HepG2 (cell line): ENCODE measurements around the gene MMP17. TPM values are rescaled to one million over a fixed set of nuclear protein-coding genes. Genes with fewer than 3 reads are reported as not detected.

Source experiments
- ATF7-NPFF ChIP-seq: sonication (generic); formaldehyde crosslinking; IDR thresholded peaks from 2 replicates; pipeline ENCODE4 v1.8.1; 2023; ENCODE audit warnings: mild to moderate bottlenecking, low read depth, missing genetic modification reagents, moderate library complexity
- BRF2 ChIP-seq: sonication (generic); formaldehyde crosslinking; IDR thresholded peaks from 2 replicates; pipeline ENCODE4 v1.8.1; 2022; ENCODE audit warnings: mild to moderate bottlenecking, missing genetic modification reagents
- CEBPG ChIP-seq: IDR thresholded peaks from 2 replicates; pipeline ENCODE4 v1.6.1; 2016
- DDIT3 ChIP-seq: sonication (generic); formaldehyde crosslinking; IDR thresholded peaks from 2 replicates; pipeline ENCODE4 v1.4.0; 2020; ENCODE audit warnings: mild to moderate bottlenecking, missing genetic modification reagents
- GATAD2A ChIP-seq: IDR thresholded peaks from 2 replicates; pipeline ENCODE4 v1.6.1; 2016
- HOXA3 ChIP-seq: sonication (generic); formaldehyde crosslinking; IDR thresholded peaks from 2 replicates; pipeline ENCODE4 v1.5.0; 2020; ENCODE audit warnings: missing genetic modification reagents
- IRF2 ChIP-seq: IDR thresholded peaks from 2 replicates; pipeline ENCODE4 v1.6.1; 2018; ENCODE audit warnings: missing genetic modification reagents, missing compliant biosample characterization
- MAFG ChIP-seq: sonication (generic); formaldehyde crosslinking; IDR thresholded peaks from 2 replicates; pipeline ENCODE4 v1.5.1; 2020; ENCODE audit warnings: mild to moderate bottlenecking, missing genetic modification reagents
- MATR3 ChIP-seq: sonication (generic); formaldehyde crosslinking; IDR thresholded peaks from 2 replicates; pipeline ENCODE4 v1.4.0; 2020; ENCODE audit warnings: missing genetic modification reagents
- MZF1 ChIP-seq: sonication (generic); formaldehyde crosslinking; IDR thresholded peaks from 2 replicates; pipeline ENCODE4 v1.8.1; 2023; ENCODE audit warnings: mild to moderate bottlenecking, missing genetic modification reagents, borderline replicate concordance
- POLR2G ChIP-seq: fragments of 200-400 bp; formaldehyde crosslinking; IDR thresholded peaks from 2 replicates; pipeline ENCODE4 v1.6.1; 2018; ENCODE audit warnings: mild to moderate bottlenecking, low read depth, low read length, moderate library complexity
- RFX5 ChIP-seq: IDR thresholded peaks from 2 replicates; pipeline ENCODE4 v1.6.1; 2011; ENCODE audit warnings: low read depth, low read length, improper control_type of control experiment
- TEAD3 ChIP-seq: optimal IDR thresholded peaks from 2 replicates; pipeline ENCODE3; 2016; ENCODE audit warnings: borderline replicate concordance
- TRIM24 ChIP-seq: sonication (generic); formaldehyde crosslinking; IDR thresholded peaks from 2 replicates; pipeline ENCODE4 v1.8.0; 2022; ENCODE audit warnings: mild to moderate bottlenecking, missing genetic modification reagents
- ZBTB20 ChIP-seq: sonication (generic); formaldehyde crosslinking; IDR thresholded peaks from 2 replicates; pipeline ENCODE4 v1.8.1; 2023; ENCODE audit warnings: missing genetic modification reagents, low read depth, mild to moderate bottlenecking, borderline replicate concordance
- ZFP41 ChIP-seq: sonication (generic); formaldehyde crosslinking; IDR thresholded peaks from 2 replicates; pipeline ENCODE4 v1.4.0; 2020; ENCODE audit warnings: mild to moderate bottlenecking, missing genetic modification reagents, borderline replicate concordance
- ZNF317 ChIP-seq: sonication (generic); formaldehyde crosslinking; IDR thresholded peaks from 2 replicates; pipeline ENCODE4 v1.5.0; 2020; ENCODE audit warnings: mild to moderate bottlenecking, missing genetic modification reagents
- ZNF318 ChIP-seq: sonication (generic); formaldehyde crosslinking; IDR thresholded peaks from 2 replicates; pipeline ENCODE4 v1.4.0; 2020; ENCODE audit warnings: mild to moderate bottlenecking, missing genetic modification reagents
- ZNF430 ChIP-seq: sonication (generic); formaldehyde crosslinking; IDR thresholded peaks from 2 replicates; pipeline ENCODE4 v1.9.0; 2021; ENCODE audit warnings: mild to moderate bottlenecking, missing genetic modification reagents
- ZNF451 ChIP-seq: sonication (generic); formaldehyde crosslinking; IDR thresholded peaks from 2 replicates; pipeline ENCODE4 v1.5.0; 2020; ENCODE audit warnings: mild to moderate bottlenecking, missing genetic modification reagents
- polyA plus RNA-seq, 8 experiments: library from polyadenylated mRNA; depleted of rRNA in 3 of 8; stranded (reverse) in 7 of 8; unstranded in 1 of 8; fragments of >200 nt; fragmentation: Illumina TruSeq in 4 of 8; extraction: Trizol in 4 of 8; gene quantifications; 2 replicates each; pipeline versions ENCODE4 v1.2.1 to v1.2.3, GENCODE V29; 2011 to 2016; ENCODE audit warnings: low read depth in 4 of 8, missing spikeins in 1 of 8, mixed read lengths in 1 of 8; ENCODE audit not compliant: insufficient read depth in 1 of 8
- total RNA-seq, 5 experiments: library from RNA; depleted of rRNA; stranded (reverse); fragments of >200 nt; fragmentation: Illumina TruSeq; extraction: Trizol; gene quantifications; 2 replicates each; pipeline ENCODE4 v1.2.3, GENCODE V29; 2016; ENCODE audit warnings: low read depth in 1 of 5

MMP17 gene
- total and polyA plus RNA-seq, 2 of the 13 experiments (the other 11 are each of a cell fraction or from before 2014, with no cell fraction given) = 0.55 to 0.80 TPM

- peak; percentile 86 for TF ChIP-seq POLR2G
- peak; percentile 71; the same call in 1 of the 2 replicates for TF ChIP-seq ZNF318 (CRISPR knock-in tag)
- TF ChIP-seq MZF1 (CRISPR knock-in tag) = 0 out of 2 replicates have a peak, but pooled peaks have one; percentile 65
- TF ChIP-seq BRF2 (CRISPR knock-in tag) = no peak
- 0 out of 2 replicates have a peak, but pooled peaks have one; percentile 14 for TF ChIP-seq RFX5
- peak; percentile 100 for TF ChIP-seq CEBPG
- TF ChIP-seq MAFG = peak; percentile 84
- TF ChIP-seq ZNF317 = peak; percentile 80; the same call in 1 of the 2 replicates
- peak; percentile 90 for TF ChIP-seq GATAD2A (CRISPR knock-in tag)
- TF ChIP-seq TEAD3 (CRISPR knock-in tag) = peak; percentile 86
- TF ChIP-seq MATR3 (CRISPR knock-in tag) = no peak
- peak; percentile 87; the same call in 1 of the 2 replicates for TF ChIP-seq DDIT3 (CRISPR knock-in tag)
- no peak for TF ChIP-seq ZFP41
- peak; percentile 89; the same call in 1 of the 2 replicates for TF ChIP-seq ZNF451 (CRISPR knock-in tag)
- TF ChIP-seq TRIM24 (CRISPR knock-in tag) = peak; percentile 79; the same call in 1 of the 2 replicates
- peak; percentile 95 for TF ChIP-seq ZBTB20 (CRISPR knock-in tag)
- TF ChIP-seq ATF7-NPFF (CRISPR knock-in tag) = peak; percentile 70
- peak; percentile 96 for TF ChIP-seq HOXA3 (CRISPR knock-in tag)
- TF ChIP-seq IRF2 (CRISPR knock-in tag) = peak; percentile 97
- peak; percentile 92 for TF ChIP-seq ZNF430 (CRISPR knock-in tag)
These were observed 32.5 kb downstream of the MMP17 start (continued) for GRCh38 chr12:131860472-131861260.
